Measurements from ENCODE around the gene NRG2.

GRCh38 chr5:139861021-139861888 is 181.8 kb downstream of the NRG2 start:
- TF ChIP-seq POLR2AphosphoS5 (IDR thresholded peaks at IDR 0.05; ENCODE audit: low read depth, low read length) (no peak), POLR2A (IDR thresholded peaks at IDR 0.05; ENCODE audit: low read depth, low read length) (no peak), TAF1 (IDR thresholded peaks at IDR 0.05; ENCODE audit: borderline replicate concordance, low read depth, low read length) (no peak)
